A673 (cell line): ENCODE data around the gene HNF1A. TPM values are rescaled to one million over a fixed set of nuclear protein-coding genes. Genes with fewer than 3 reads are reported as not detected.

Experiments used
- BruUV-seq: library from RNA; stranded (reverse); fragments of 400-500 nt; replicated peaks from 2 replicates; lab custom pipeline; 2021; lab: Mats Ljungman, UMichigan
- CTCF ChIA-PET: fragments of 300-600 bp; sonication (Branson Sonifier 250); formaldehyde crosslinking; loops from one replicate; lab custom pipeline; 2022; ENCODE audit warnings: antibody characterized with exemption; lab: Charles Lee
- POLR2A ChIA-PET: fragments of 300-600 bp; sonication (Branson Sonifier 250); formaldehyde crosslinking; loops from one replicate; lab custom pipeline; 2022; ENCODE audit warnings: antibody characterized with exemption; ENCODE audit not compliant: low non-redundant PET; lab: Charles Lee
- DNase-seq: peaks from one replicate; pipeline ENCODE4 v3.0.0-alpha.2; 2015; ENCODE audit warnings: low spot score
- H3K27ac ChIP-seq: fragments of 200-600 bp; sonication (generic); 2 replicates; pipeline ENCODE4 v1.5.1; 2016; ENCODE audit warnings: mixed run types, low read depth, mild to moderate bottlenecking, mixed read lengths, antibody characterized with exemption, low read length; ENCODE audit not compliant: poor library complexity, severe bottlenecking
- H3K27me3 ChIP-seq: fragments of 200-600 bp; sonication (generic); replicated peaks from 2 replicates; pipeline ENCODE4 v1.6.1; 2017; ENCODE audit warnings: mixed run types, low read depth, mild to moderate bottlenecking, mixed read lengths, antibody characterized with exemption, low read length; ENCODE audit not compliant: insufficient read depth, poor library complexity
- H3K36me3 ChIP-seq: fragments of 200-600 bp; sonication (generic); 2 replicates; pipeline ENCODE4 v1.6.1; 2016; ENCODE audit warnings: mixed run types, mild to moderate bottlenecking, mixed read lengths, antibody characterized with exemption, low read length; ENCODE audit not compliant: insufficient read depth, poor library complexity, severe bottlenecking
- H3K4me1 ChIP-seq: fragments of 200-600 bp; sonication (generic); 2 replicates; pipeline ENCODE4 v1.6.1; 2017; ENCODE audit warnings: mixed run types, mild to moderate bottlenecking, mixed read lengths, antibody characterized with exemption, low read length; ENCODE audit not compliant: insufficient read depth, poor library complexity, severe bottlenecking
- H3K4me3 ChIP-seq: fragments of 200-600 bp; sonication (generic); 2 replicates; pipeline ENCODE4 v1.5.1; 2016; ENCODE audit warnings: low read depth, mixed run types, mild to moderate bottlenecking, mixed read lengths, low read length; ENCODE audit not compliant: poor library complexity, severe bottlenecking
- H3K9me3 ChIP-seq: fragments of 200-600 bp; sonication (generic); 2 replicates; pipeline ENCODE4 v1.6.1; 2016; ENCODE audit warnings: mixed run types, low read depth, mild to moderate bottlenecking, mixed read lengths, antibody characterized with exemption, low read length; ENCODE audit not compliant: poor library complexity, severe bottlenecking
- EZH2 ChIP-seq: fragments of 200-600 bp; sonication (generic); IDR thresholded peaks from 2 replicates; pipeline ENCODE4 v1.6.1; 2017; ENCODE audit warnings: borderline replicate concordance, low read depth, mild to moderate bottlenecking, mixed read lengths, antibody characterized with exemption, low read length; ENCODE audit not compliant: poor library complexity, severe bottlenecking
- intact Hi-C: fragments of 100-400 bp; cut with micrococcal nuclease; formaldehyde crosslinking; loops from one replicate; pipeline ENCODE4 v1.10.0; 2022; ENCODE audit not compliant: unreplicated experiment
- total RNA-seq: library from RNA; stranded (reverse); gene quantifications from 2 replicates; pipeline ENCODE4 v1.2.3, GENCODE V29; 2021
- TF ChIP-seq, protein P1 (sequence below): fragments of 300-800, 200-600 bp; sonication (generic); conservative IDR thresholded peaks from 2 replicates; pipeline ENCODE4 v1.5.1; 2017; ENCODE audit warnings: low read depth, mild to moderate bottlenecking, antibody characterized with exemption, low read length, moderate library complexity, mixed read lengths

HNF1A gene
- total RNA-seq, 1 experiment from 2014 or later = not detected

DNA sequence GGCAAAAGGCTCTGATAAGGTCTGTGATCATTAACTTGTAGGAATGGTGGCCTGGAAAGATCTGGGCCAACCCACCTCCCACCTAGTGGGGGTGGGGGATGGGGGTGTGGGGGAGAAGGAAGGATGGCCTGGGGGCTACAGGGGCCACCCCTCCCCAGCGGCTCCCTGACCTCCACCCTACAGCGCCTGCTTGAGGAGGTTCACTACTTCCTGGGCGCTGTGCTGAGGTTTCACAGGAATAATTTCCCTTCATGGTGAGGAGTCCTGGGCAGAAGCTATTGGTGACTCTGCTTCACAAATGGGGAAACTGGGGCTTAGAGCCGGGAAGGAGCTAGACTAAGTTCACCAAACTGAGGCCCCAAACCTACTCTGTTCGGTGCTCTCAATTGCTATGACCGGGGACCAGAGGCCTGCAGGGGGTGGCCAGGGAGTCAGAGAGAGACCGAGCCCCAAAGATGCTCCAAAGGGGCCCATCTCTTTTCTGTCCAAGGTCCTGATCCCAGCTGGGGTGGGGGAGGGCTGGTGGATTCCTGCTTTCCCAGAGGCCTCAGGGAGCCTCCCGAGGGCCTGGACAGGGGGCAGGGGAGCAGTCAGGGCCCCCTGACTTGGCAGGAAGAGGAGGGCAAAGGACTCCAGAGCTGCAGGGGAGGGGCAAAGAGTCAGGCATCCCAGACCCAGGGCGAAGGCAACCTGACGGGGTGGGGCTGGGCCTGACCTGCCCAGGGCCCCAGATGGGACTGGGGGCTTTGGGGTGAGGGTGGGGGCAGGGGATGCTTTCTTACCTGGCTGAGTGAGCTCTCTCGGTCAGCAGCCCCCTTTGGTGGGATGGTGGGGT lies 1.7 kb downstream of the HNF1A start:
- Histone ChIP-seq H3K9me3 (no peaks in the 10 kb centered on the region), H3K4me3 (no peak overlapping the region), H3K36me3 (no peaks in the 10 kb centered on the region), H3K4me1 (no peaks in the 10 kb centered on the region), H3K27ac (no peak overlapping the region), H3K27me3 (no peaks in the 10 kb centered on the region)
- no TSS peak for BruUV-seq
- TF ChIP-seq, protein P1, sequence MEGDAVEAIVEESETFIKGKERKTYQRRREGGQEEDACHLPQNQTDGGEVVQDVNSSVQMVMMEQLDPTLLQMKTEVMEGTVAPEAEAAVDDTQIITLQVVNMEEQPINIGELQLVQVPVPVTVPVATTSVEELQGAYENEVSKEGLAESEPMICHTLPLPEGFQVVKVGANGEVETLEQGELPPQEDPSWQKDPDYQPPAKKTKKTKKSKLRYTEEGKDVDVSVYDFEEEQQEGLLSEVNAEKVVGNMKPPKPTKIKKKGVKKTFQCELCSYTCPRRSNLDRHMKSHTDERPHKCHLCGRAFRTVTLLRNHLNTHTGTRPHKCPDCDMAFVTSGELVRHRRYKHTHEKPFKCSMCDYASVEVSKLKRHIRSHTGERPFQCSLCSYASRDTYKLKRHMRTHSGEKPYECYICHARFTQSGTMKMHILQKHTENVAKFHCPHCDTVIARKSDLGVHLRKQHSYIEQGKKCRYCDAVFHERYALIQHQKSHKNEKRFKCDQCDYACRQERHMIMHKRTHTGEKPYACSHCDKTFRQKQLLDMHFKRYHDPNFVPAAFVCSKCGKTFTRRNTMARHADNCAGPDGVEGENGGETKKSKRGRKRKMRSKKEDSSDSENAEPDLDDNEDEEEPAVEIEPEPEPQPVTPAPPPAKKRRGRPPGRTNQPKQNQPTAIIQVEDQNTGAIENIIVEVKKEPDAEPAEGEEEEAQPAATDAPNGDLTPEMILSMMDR = no peak
- TF ChIP-seq EZH2 = no peak
- DNase-seq = no peak
- POLR2A ChIA-PET = no interaction called here
- CTCF ChIA-PET = no interaction called here
- intact Hi-C loops = no loop called here

DNA sequence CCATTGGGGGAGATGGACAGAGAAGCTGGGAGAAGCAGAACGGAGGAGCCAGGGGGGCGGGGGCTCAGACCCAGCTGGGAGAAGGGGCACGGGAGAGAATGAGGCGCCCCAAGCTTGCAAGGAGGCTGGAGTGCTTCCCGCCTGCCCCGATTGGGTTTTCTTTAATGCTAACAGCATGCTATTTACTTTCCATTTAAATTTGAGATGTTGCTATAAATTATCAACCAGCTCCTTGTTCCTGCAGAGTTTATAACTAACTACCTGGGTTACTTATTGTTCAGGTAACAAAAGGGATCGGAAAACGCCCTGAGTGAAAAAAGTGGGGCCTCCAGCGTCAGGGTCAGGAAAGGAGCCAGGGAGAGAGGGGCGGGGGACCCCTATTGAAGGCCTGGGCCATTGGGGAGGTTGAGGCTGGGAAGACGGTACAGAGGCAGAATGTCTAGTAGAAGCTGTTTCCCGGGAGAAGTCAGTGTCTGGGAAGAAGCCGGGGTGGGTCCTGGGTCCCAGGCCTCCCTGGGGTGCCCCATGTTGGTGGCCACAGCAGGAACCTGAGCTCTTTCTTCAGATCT lies 2.5 kb downstream of the HNF1A start:
- Histone ChIP-seq H3K27ac (no peak overlapping the region), H3K9me3 (no peaks in the 10 kb centered on the region), H3K4me3 (no peak overlapping the region), H3K27me3 (no peaks in the 10 kb centered on the region), H3K4me1 (no peaks in the 10 kb centered on the region), H3K36me3 (no peaks in the 10 kb centered on the region)
- ChIA-PET POLR2A (no interaction called here), CTCF (no interaction called here)
- BruUV-seq = no TSS peak
- no peak for TF ChIP-seq EZH2
- TF ChIP-seq, protein P1 = no peak
- intact Hi-C loops = no loop called here
- no peak for DNase-seq

DNA sequence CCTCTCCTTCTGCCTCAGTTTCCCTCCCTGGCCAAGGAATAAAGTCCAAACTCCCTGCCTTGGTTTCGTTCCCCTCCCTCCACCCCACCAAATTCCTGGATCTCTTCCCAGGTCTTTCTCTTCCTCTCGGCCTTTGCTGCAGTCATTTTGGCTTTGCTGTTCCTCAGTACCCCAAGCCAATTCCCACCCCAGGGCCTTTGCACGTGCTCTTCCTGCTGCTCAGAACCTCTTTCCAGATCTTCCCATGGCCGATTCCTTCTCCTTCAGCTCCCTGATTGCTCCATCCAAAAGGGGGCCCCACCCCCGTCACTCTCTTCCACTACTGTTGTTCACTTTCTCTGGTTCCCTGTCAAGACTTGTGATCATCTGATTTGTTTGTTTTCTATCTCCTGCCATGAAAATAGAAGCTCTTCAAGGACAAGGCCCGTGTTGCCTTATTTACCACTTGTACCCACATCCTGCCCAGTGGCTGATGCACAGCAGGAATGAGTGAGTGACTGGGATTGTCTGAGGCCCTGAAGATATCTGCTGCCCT lies 3.1 kb downstream of the HNF1A start:
- DNase-seq = no peak
- Histone ChIP-seq H3K4me3 (no peak overlapping the region), H3K9me3 (no peaks in the 10 kb centered on the region), H3K27ac (no peak overlapping the region), H3K27me3 (no peaks in the 10 kb centered on the region), H3K36me3 (no peaks in the 10 kb centered on the region), H3K4me1 (no peaks in the 10 kb centered on the region)
- CTCF ChIA-PET = no interaction called here
- POLR2A ChIA-PET = no interaction called here
- intact Hi-C loops = no loop called here
- no TSS peak for BruUV-seq
- TF ChIP-seq EZH2 = no peak
